Measurements from ENCODE around the gene IGSF5. TPM values are rescaled to one million over a fixed set of nuclear protein-coding genes. Genes with fewer than 3 reads are reported as not detected.
"Not testable (repeated sequence)": the region's sequence is repeated elsewhere in the genome, so short reads cannot be mapped to it uniquely, and the experiment has no call there.

The IGSF5 gene
- total RNA-seq, result not detected
- under 1 TPM in 1 of 3 donors, not detected in 2; 0.08 TPM for polyA plus RNA-seq
- long read RNA-seq, donor 1, result 0 reads
- long read RNA-seq, donor 2, result 0 reads
- long read RNA-seq, donor 3, result 0 reads
- long read RNA-seq, donor 4, result 0 reads
- long read RNA-seq, donor 5, result 0 reads
- long read RNA-seq, donor 6, result 0 reads
- long read RNA-seq, donor 7, result 0 reads
- long read RNA-seq, donor 8, result 0 reads
- long read RNA-seq, donor 9, result 0 reads
- long read RNA-seq, donor 10, result 0 reads

GRCh38 chr21:39744883-39745282 is at the start of gene IGSF5:
TSS of gene IGSF5 (plus strand) at chr21:39745183. CDS start at chr21:39745510, 327 bp downstream.
- intact Hi-C loops (cut with DNase I; ENCODE audit: low total_unique reads); DNase-seq; H3K36me3 ChIP-seq; H3K4me1 ChIP-seq; H3K27me3 ChIP-seq; H3K9me3 ChIP-seq; H3K4me3 ChIP-seq; H3K27ac ChIP-seq: not testable (repeated sequence)
- 76 to 92% (median 87%) methylated on average over 4 of the region's 4 CpGs for WGBS, 5 donors

GRCh38 chr21:39696196-39696595 is 48.8 kb upstream of the IGSF5 start:
- Histone ChIP-seq H3K9me3 (no peaks in the 10 kb centered on the region), H3K27ac (no peak overlapping the region), H3K4me1 (no peaks in the 10 kb centered on the region), H3K4me3 (no peak overlapping the region), H3K27me3 (no peaks in the 10 kb centered on the region), H3K36me3 (no peaks in the 10 kb centered on the region)
- no peak for DNase-seq
- intact Hi-C loops (cut with DNase I; ENCODE audit: low total_unique reads), result no loop called here
- WGBS, 5 donors, result 80 to 87% (median 84%) methylated on average over 7 of the region's 7 CpGs
- no peak for TF ChIP-seq POLR2AphosphoS5 (IDR thresholded peaks at IDR 0.05)
- no peak for TF ChIP-seq POLR2A (IDR thresholded peaks at IDR 0.05)
- no peak for TF ChIP-seq EP300 (IDR thresholded peaks at IDR 0.05)
- TF ChIP-seq CTCF (IDR thresholded peaks at IDR 0.05), result no peak

- Histone ChIP-seq H3K4me1 (peaks cover 0 to 2% (median 0%) of the 10 kb centered on the region in 4 donors), H3K27ac (no peak overlapping the region), H3K4me3 (no peak overlapping the region), H3K36me3 (no peaks in the 10 kb centered on the region), H3K27me3 (no peaks in the 10 kb centered on the region), H3K9me3 (no peaks in the 10 kb centered on the region)
- intact Hi-C loops (cut with DNase I; ENCODE audit: low total_unique reads), result no loop called here
- peak in 1 of 2 donors; percentile 55 for DNase-seq
- WGBS, 5 donors, result 47 to 60% (median 54%) methylated on average over 4 of the region's 4 CpGs
- TF ChIP-seq POLR2AphosphoS5 (IDR thresholded peaks at IDR 0.05), result no peak
- no peak for TF ChIP-seq CTCF (IDR thresholded peaks at IDR 0.05)
- TF ChIP-seq POLR2A (IDR thresholded peaks at IDR 0.05), result no peak
- TF ChIP-seq EP300 (IDR thresholded peaks at IDR 0.05), result no peak
These were observed 48.4 kb upstream of the IGSF5 start for GRCh38 chr21:39696618-39697017.

- no peak for TF ChIP-seq CTCF (IDR thresholded peaks at IDR 0.05)
- no peak for TF ChIP-seq POLR2AphosphoS5 (IDR thresholded peaks at IDR 0.05)
- no peak for TF ChIP-seq EP300 (IDR thresholded peaks at IDR 0.05)
- no peak for TF ChIP-seq POLR2A (IDR thresholded peaks at IDR 0.05)
- Histone ChIP-seq H3K4me3 (no peak overlapping the region), H3K4me1 (peaks cover 0 to 6% (median 3%) of the 10 kb centered on the region in 4 donors), H3K9me3 (peaks cover 0 to 16% (median 10%) of the 10 kb centered on the region in 4 donors), H3K27ac (no peak overlapping the region), H3K27me3 (no peaks in the 10 kb centered on the region), H3K36me3 (no peaks in the 10 kb centered on the region)
- WGBS, 5 donors, result 75 to 84% (median 78%) methylated on average over 2 of the region's 2 CpGs
- DNase-seq, result no peak
- intact Hi-C loops (cut with DNase I; ENCODE audit: low total_unique reads), result no loop called here
These were observed 44.7 kb upstream of the IGSF5 start for GRCh38 chr21:39700318-39700717.

- WGBS, 5 donors, result 74 to 89% (median 84%) methylated on average over 1 of the region's 1 CpG
- intact Hi-C loops (cut with DNase I; ENCODE audit: low total_unique reads), result no loop called here
- Histone ChIP-seq H3K4me3 (no peak overlapping the region), H3K36me3 (no peaks in the 10 kb centered on the region), H3K27ac (no peak overlapping the region), H3K27me3 (no peaks in the 10 kb centered on the region), H3K9me3 (peaks cover 0 to 16% (median 10%) of the 10 kb centered on the region in 4 donors), H3K4me1 (peaks cover 0 to 6% (median 3%) of the 10 kb centered on the region in 4 donors)
- DNase-seq, result no peak
- TF ChIP-seq CTCF (IDR thresholded peaks at IDR 0.05), result no peak
- TF ChIP-seq EP300 (IDR thresholded peaks at IDR 0.05), result no peak
- no peak for TF ChIP-seq POLR2AphosphoS5 (IDR thresholded peaks at IDR 0.05)
- TF ChIP-seq POLR2A (IDR thresholded peaks at IDR 0.05), result no peak
These were observed 41.4 kb upstream of the IGSF5 start for GRCh38 chr21:39703578-39703977.

Measured in stomach (tissue), 19 donors.